Mesenchymal stem cell (in vitro differentiated cells and primary cell): ENCODE results near the gene DYNC2I2.

Source experiments
- DNase-seq: peaks from one replicate; pipeline ENCODE4 v3.0.0-alpha.2; 2013
- H2AFZ ChIP-seq: one replicate; pipeline ENCODE4 v1.6.1; 2013; ENCODE audit warnings: low read depth, mild to moderate bottlenecking, control low read depth, inconsistent platforms, low read length, moderate library complexity
- H2AK5ac ChIP-seq: 2 replicates; pipeline ENCODE4 v1.6.1; 2013; ENCODE audit warnings: low read length, moderate library complexity, mild to moderate bottlenecking, inconsistent platforms; ENCODE audit not compliant: severe bottlenecking
- H2BK120ac ChIP-seq: one replicate; pipeline ENCODE4 v1.6.1; 2013; ENCODE audit warnings: low read depth, mild to moderate bottlenecking, inconsistent platforms, low read length, moderate library complexity
- H2BK12ac ChIP-seq, 2 experiments: one replicate each; pipeline ENCODE4 v1.6.1; 2013; ENCODE audit warnings: inconsistent platforms in 2 of 2, low read length in 2 of 2, mild to moderate bottlenecking in 2 of 2, moderate library complexity in 2 of 2, control low read depth in 1 of 2
- H2BK15ac ChIP-seq: one replicate; pipeline ENCODE4 v1.6.1; 2013; ENCODE audit warnings: mild to moderate bottlenecking, low read depth, inconsistent platforms; ENCODE audit not compliant: poor library complexity, severe bottlenecking
- H2BK5ac ChIP-seq: 2 replicates; pipeline ENCODE4 v1.6.1; 2013; ENCODE audit warnings: low read depth, mild to moderate bottlenecking, low read length, control low read depth, inconsistent platforms; ENCODE audit not compliant: poor library complexity, severe bottlenecking
- H3K14ac ChIP-seq, 2 experiments: one replicate each; pipeline ENCODE4 v1.6.1; 2013; ENCODE audit warnings: inconsistent platforms in 2 of 2, low read length in 2 of 2, control low read depth in 1 of 2, mild to moderate bottlenecking in 1 of 2, moderate library complexity in 1 of 2
- H3K18ac ChIP-seq, 2 experiments: one replicate each; pipeline ENCODE4 v1.6.1; 2013; ENCODE audit warnings: inconsistent platforms in 2 of 2, low read length in 2 of 2, control low read depth in 1 of 2, low read depth in 1 of 2, mild to moderate bottlenecking in 1 of 2
- H3K23ac ChIP-seq, 2 experiments: one replicate each; pipeline ENCODE4 v1.6.1; 2013; ENCODE audit warnings: inconsistent platforms in 2 of 2, low read length in 2 of 2, mild to moderate bottlenecking in 2 of 2, moderate library complexity in 2 of 2, control low read depth in 1 of 2
- H3K27ac ChIP-seq: 2 replicates; pipeline ENCODE4 v1.5.1; 2013; ENCODE audit warnings: mild to moderate bottlenecking, moderate library complexity, low read length, control low read depth, inconsistent platforms; ENCODE audit not compliant: poor library complexity, severe bottlenecking
- H3K27me3 ChIP-seq, 2 experiments: 2 replicates each; pipeline versions ENCODE4 v1.6.1 to v1.7.0; 2013; ENCODE audit warnings: low read length in 2 of 2, mild to moderate bottlenecking in 2 of 2, moderate library complexity in 2 of 2, control low read depth in 1 of 2, inconsistent platforms in 1 of 2; ENCODE audit not compliant: control insufficient read depth in 1 of 2, insufficient read depth in 1 of 2
- H3K36me3 ChIP-seq, 2 experiments: 2 replicates each; pipeline versions ENCODE4 v1.6.1 to v1.7.0; 2013; ENCODE audit warnings: low read length in 2 of 2, control low read depth in 1 of 2, inconsistent platforms in 1 of 2, low read depth in 1 of 2, mild to moderate bottlenecking in 1 of 2; ENCODE audit not compliant: insufficient read depth in 2 of 2, control insufficient read depth in 1 of 2
- H3K4ac ChIP-seq, 2 experiments: one replicate each; pipeline ENCODE4 v1.6.1; 2013; ENCODE audit warnings: inconsistent platforms in 2 of 2, low read length in 2 of 2, mild to moderate bottlenecking in 2 of 2, moderate library complexity in 2 of 2, control low read depth in 1 of 2, low read depth in 1 of 2
- H3K4me1 ChIP-seq: 2 replicates; pipeline ENCODE4 v1.6.1; 2013; ENCODE audit warnings: low read depth, low read length, control low read depth; ENCODE audit not compliant: control insufficient read depth, insufficient read depth
- H3K4me2 ChIP-seq: 2 replicates; pipeline ENCODE4 v1.6.1; 2013; ENCODE audit warnings: low read length, mild to moderate bottlenecking, inconsistent platforms; ENCODE audit not compliant: poor library complexity, severe bottlenecking
- H3K4me3 ChIP-seq, 2 experiments: 2 replicates each; pipeline versions ENCODE4 v1.5.1 to v1.7.0; 2013; ENCODE audit warnings: low read length in 2 of 2, mild to moderate bottlenecking in 2 of 2, control low read depth in 1 of 2, low read depth in 1 of 2; ENCODE audit not compliant: insufficient read depth in 1 of 2
- H3K79me1 ChIP-seq: replicated peaks from 2 replicates; pipeline ENCODE4 v1.6.1; 2013; ENCODE audit warnings: mild to moderate bottlenecking, control low read depth, low read length, inconsistent platforms; ENCODE audit not compliant: poor library complexity, severe bottlenecking
- H3K9ac ChIP-seq: 2 replicates; pipeline ENCODE4 v1.7.0; 2013; ENCODE audit warnings: mild to moderate bottlenecking, low read length, moderate library complexity
- H3K9me3 ChIP-seq: 2 replicates; pipeline ENCODE4 v1.7.0; 2013; ENCODE audit warnings: mild to moderate bottlenecking, low read length; ENCODE audit not compliant: control insufficient read depth
- H4K8ac ChIP-seq: one replicate; pipeline ENCODE4 v1.6.1; 2013; ENCODE audit warnings: inconsistent platforms, mild to moderate bottlenecking, low read length, moderate library complexity
- H4K91ac ChIP-seq: one replicate; pipeline ENCODE4 v1.6.1; 2013; ENCODE audit warnings: mild to moderate bottlenecking, low read length, inconsistent platforms
- WGBS: methylation state at CpG from one replicate; pipeline ENCODE4 v1.1.7; 2013; ENCODE audit warnings: mixed read lengths; 5-methylcytosine and 5-hydroxymethylcytosine counted together

The DYNC2I2 gene

GRCh38 chr9:128607642-128608350 is 48.9 kb downstream of the DYNC2I2 start:
- Histone ChIP-seq H2AK5ac (no peak overlapping the region), H3K23ac (no peak overlapping the region), H4K8ac (no peak overlapping the region), H3K27ac (no peak overlapping the region), H3K9ac (no peak overlapping the region), H2BK120ac (no peak overlapping the region), H2BK5ac (no peak overlapping the region), H3K18ac (no peak overlapping the region), H3K4me3 (no peak overlapping the region), H3K79me1 (peaks cover 29% of the 10 kb centered on the region), H3K27me3 (no peaks in the 10 kb centered on the region), H3K4ac (no peak overlapping the region), H2BK12ac (no peak overlapping the region), H4K91ac (no peak overlapping the region), H3K14ac (no peak overlapping the region), H3K4me1 (no peaks in the 10 kb centered on the region), H3K9me3 (no peaks in the 10 kb centered on the region), H3K4me2 (no peak overlapping the region), H2BK15ac (no peak overlapping the region), H3K36me3 (peaks cover 64 to 96% of the 10 kb centered on the region in 2 experiments), H2AFZ (no peak overlapping the region)
- 98% methylated on average over 16 of the region's 16 CpGs for WGBS
- DNase-seq, result no peak

DNA sequence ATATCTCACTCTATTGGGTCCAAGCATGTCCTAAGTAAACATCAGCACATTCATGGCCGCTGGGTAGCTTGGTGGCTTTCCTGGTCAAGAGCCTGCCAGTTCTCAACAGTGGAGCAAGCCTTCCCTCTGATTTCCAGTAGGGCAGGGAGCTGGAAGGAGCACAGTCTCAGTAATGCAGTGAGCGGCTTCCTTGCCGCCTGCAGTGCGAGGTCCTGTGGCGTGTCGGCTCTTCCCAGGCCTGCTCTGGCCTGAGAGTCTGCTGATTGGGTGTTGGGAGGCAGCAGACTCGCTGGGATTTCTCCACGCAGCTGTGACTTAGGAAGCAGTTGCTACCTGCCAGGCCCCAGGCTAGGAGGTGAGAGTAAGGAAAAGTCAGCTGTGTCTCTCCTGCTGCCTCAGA is 53.0 kb downstream of the DYNC2I2 start:
- Histone ChIP-seq H2BK15ac (no peak overlapping the region), H3K36me3 (peaks cover 74 to 95% of the 10 kb centered on the region in 2 experiments), H2BK12ac (no peak overlapping the region), H3K79me1 (peaks cover 24% of the 10 kb centered on the region), H4K8ac (no peak overlapping the region), H2BK120ac (no peak overlapping the region), H3K4me2 (no peak overlapping the region), H3K9ac (no peak overlapping the region), H3K27me3 (no peaks in the 10 kb centered on the region), H3K27ac (no peak overlapping the region), H3K23ac (no peak overlapping the region), H2AK5ac (no peak overlapping the region), H2BK5ac (no peak overlapping the region), H3K18ac (no peak overlapping the region), H4K91ac (no peak overlapping the region), H3K14ac (no peak overlapping the region), H2AFZ (no peak overlapping the region), H3K4ac (no peak overlapping the region), H3K4me3 (no peak overlapping the region), H3K9me3 (no peaks in the 10 kb centered on the region), H3K4me1 (no peaks in the 10 kb centered on the region)
- DNase-seq, result no peak
- WGBS, result 89% methylated on average over 8 of the region's 8 CpGs

DNA sequence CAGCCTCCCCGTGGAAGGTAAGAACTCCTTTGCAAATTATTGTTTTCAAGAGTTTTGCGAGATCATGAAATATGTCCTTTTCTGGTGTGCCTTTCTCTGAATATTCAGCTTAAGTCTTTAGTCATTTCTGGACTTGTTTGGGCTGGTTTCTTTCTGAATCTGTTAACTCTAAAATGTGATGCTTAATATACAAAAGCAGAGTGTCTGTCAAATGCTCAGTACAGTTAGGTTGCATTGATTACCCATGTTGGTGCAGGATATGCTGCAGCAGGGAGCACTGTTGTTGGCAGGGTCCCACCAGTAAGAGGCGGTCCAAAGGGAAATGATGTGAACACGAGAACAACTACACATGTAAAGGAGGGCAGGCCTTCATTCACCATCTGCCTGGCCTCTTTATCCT is 56.5 kb downstream of the DYNC2I2 start:
- no peak overlapping the region for H4K91ac ChIP-seq
- H2BK5ac ChIP-seq, result no peak overlapping the region
- H2BK15ac ChIP-seq, result no peak overlapping the region
- H3K14ac ChIP-seq, result no peak overlapping the region
- H3K79me1 ChIP-seq, result peaks cover 23% of the 10 kb centered on the region
- no peak overlapping the region for H2AFZ ChIP-seq
- H3K27me3 ChIP-seq, result no peaks in the 10 kb centered on the region
- H3K4me1 ChIP-seq, result no peaks in the 10 kb centered on the region
- WGBS, result 97% methylated on average over 4 of the region's 4 CpGs
- H3K4me2 ChIP-seq, result no peak overlapping the region
- no peak for DNase-seq
- H3K27ac ChIP-seq, result no peak overlapping the region
- H3K23ac ChIP-seq, result no peak overlapping the region
- H3K9ac ChIP-seq, result no peak overlapping the region
- H3K4me3 ChIP-seq, result no peak overlapping the region
- H3K18ac ChIP-seq, result no peak overlapping the region
- H2BK120ac ChIP-seq, result no peak overlapping the region
- no peak overlapping the region for H2BK12ac ChIP-seq
- peaks cover 74 to 93% of the 10 kb centered on the region in 2 experiments for H3K36me3 ChIP-seq
- no peak overlapping the region for H4K8ac ChIP-seq
- no peak overlapping the region for H3K4ac ChIP-seq
- no peaks in the 10 kb centered on the region for H3K9me3 ChIP-seq
- H2AK5ac ChIP-seq, result no peak overlapping the region

- H3K9ac ChIP-seq, result no peak overlapping the region
- H3K23ac ChIP-seq, result no peak overlapping the region
- H3K79me1 ChIP-seq, result peaks cover 27% of the 10 kb centered on the region
- peaks cover 76 to 96% of the 10 kb centered on the region in 2 experiments for H3K36me3 ChIP-seq
- H2BK5ac ChIP-seq, result no peak overlapping the region
- H3K4me3 ChIP-seq, result no peak overlapping the region
- H2BK12ac ChIP-seq, result no peak overlapping the region
- no peaks in the 10 kb centered on the region for H3K27me3 ChIP-seq
- H3K9me3 ChIP-seq, result no peaks in the 10 kb centered on the region
- H2AFZ ChIP-seq, result no peak overlapping the region
- H4K91ac ChIP-seq, result no peak overlapping the region
- no peak overlapping the region for H2BK120ac ChIP-seq
- no peak overlapping the region for H2AK5ac ChIP-seq
- no peaks in the 10 kb centered on the region for H3K4me1 ChIP-seq
- no peak overlapping the region for H3K4me2 ChIP-seq
- H3K14ac ChIP-seq, result no peak overlapping the region
- no peak overlapping the region for H2BK15ac ChIP-seq
- DNase-seq, result no peak
- H3K18ac ChIP-seq, result no peak overlapping the region
- WGBS, result 92% methylated on average over 3 of the region's 4 CpGs
- no peak overlapping the region for H4K8ac ChIP-seq
- no peak overlapping the region for H3K27ac ChIP-seq
- H3K4ac ChIP-seq, result no peak overlapping the region
These were observed 61.2 kb downstream of the DYNC2I2 start for GRCh38 chr9:128595471-128595870.
